ENCODE measurements around the gene FMN2.
"Not testable (repeated sequence)": the region's sequence is repeated elsewhere in the genome, so short reads cannot be mapped to it uniquely, and the experiment has no call there.

Gene FMN2

DNA sequence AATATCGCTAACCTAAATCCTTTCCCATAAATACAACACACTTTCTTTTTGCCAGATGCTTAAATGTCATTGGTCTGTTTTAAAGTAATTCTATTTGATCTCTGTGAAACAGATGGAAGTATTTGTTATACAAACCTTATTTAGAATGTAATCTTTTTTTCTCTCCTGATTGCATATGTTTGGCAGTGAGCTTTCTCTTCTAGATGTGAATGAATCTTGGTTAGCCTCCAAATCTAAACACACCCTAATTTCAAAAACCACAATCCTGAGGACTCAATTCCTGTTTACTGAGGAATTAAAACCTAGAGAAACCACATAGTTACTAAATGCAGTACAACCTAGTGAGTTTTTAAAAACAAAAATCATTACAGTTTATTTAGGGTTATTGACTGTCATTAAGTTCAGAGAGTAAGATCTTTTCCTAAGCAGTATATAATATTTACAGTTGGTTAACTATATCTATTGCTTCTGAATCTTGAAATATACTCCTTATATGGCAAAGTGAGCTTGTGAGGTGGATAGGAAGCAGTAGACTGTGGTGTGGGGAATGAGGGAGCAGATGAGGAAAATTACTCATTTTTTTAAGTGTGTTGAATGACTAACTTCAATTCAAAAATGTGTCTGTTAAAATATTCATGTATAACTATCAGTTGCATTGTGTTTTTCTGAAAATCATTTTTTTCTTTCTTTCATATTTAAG lies 218.7 kb downstream of the FMN2 start:
- Histone ChIP-seq H3K27me3 (replicated peaks; ENCODE audit: control insufficient read depth, insufficient read depth, low read length, poor library complexity, severe bottlenecking) (no peaks in the 10 kb centered on the region), H3K9me3 (ENCODE audit: control insufficient read depth, low read length) (no peaks in the 10 kb centered on the region), H3K27ac (ENCODE audit: insufficient read depth, low read length, poor library complexity, severe bottlenecking) (no peak overlapping the region), H3K4me3 (ENCODE audit: insufficient read depth, low read depth, low read length, poor library complexity, severe bottlenecking) (no peak overlapping the region), H3K4me1 (ENCODE audit: control insufficient read depth, insufficient read depth, low read length, poor library complexity, severe bottlenecking) (no peaks in the 10 kb centered on the region), H3K36me3 (ENCODE audit: control insufficient read depth, insufficient read depth, low read length) (no peaks in the 10 kb centered on the region)
- DNase-seq, result no peak

DNA sequence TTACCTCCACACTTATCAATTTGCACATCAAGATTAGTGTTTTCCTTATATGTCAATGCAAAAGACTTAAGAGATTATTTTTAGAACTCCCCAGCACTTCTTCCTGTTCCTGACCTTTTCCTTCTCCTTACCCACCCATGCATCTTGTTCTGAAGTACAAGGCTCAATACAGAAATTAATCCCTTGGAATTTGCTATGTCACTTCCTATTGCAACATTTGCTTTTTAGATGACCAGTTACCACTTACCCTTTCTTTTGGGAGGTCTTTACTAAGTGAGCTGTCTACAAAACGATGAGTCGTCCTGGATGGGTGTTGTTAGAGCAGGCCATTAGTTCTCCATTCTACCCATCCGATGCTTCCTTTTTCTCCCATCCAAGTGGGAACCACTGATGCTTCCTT lies 221.2 kb downstream of the FMN2 start:
- Histone ChIP-seq H3K36me3 (ENCODE audit: control insufficient read depth, insufficient read depth, low read length) (no peaks in the 10 kb centered on the region), H3K27ac (ENCODE audit: insufficient read depth, low read length, poor library complexity, severe bottlenecking) (no peak overlapping the region), H3K9me3 (ENCODE audit: control insufficient read depth, low read length) (no peaks in the 10 kb centered on the region), H3K27me3 (replicated peaks; ENCODE audit: control insufficient read depth, insufficient read depth, low read length, poor library complexity, severe bottlenecking) (no peaks in the 10 kb centered on the region), H3K4me1 (ENCODE audit: control insufficient read depth, insufficient read depth, low read length, poor library complexity, severe bottlenecking) (no peaks in the 10 kb centered on the region), H3K4me3 (ENCODE audit: insufficient read depth, low read depth, low read length, poor library complexity, severe bottlenecking) (no peak overlapping the region)
- DNase-seq, result no peak

DNA sequence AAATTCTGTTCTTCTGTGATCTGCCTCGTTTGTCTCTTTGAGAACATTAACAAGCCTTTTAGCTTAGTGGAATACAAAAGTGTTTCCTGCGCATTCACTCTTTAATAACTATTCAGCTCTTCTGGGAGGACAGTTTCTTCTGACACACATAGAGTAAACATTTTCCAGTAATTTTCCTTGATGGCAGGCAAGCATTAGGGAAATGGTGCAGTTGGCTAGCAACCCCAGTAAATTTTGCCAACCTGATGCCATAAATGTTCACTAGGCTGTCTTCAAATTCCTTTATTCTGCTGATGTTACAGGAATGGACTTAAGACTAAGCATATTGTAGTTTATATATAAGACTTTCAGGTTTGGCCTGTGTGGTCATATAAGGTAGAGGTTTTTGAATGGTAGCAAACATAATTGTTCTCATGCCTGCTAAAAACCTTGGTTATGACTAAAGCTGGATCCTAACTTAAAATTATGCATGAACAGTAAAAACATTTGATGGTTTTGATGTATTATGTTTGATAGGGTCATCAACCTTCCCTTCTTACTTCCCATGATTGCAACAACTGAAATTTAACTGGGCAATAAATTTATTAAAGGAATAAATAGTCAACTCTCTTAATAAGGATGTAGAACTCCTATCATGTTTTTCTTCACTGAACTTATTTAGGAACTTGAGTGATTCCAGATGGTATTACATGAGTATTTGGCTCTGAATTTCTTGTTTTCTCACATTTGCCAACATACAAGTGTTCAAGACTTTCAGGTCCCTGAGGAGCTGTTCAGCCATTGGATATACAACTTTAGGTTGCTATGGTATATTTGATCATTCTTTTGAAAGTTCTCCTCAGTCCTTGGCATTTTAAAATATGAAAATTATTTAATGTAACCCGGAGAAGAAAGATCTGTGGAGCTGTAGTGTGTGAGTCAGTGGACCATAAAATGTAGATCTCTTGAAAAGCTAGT lies 223.4 kb downstream of the FMN2 start:
- Histone ChIP-seq H3K27ac (ENCODE audit: insufficient read depth, low read length, poor library complexity, severe bottlenecking) (no peak overlapping the region), H3K9me3 (ENCODE audit: control insufficient read depth, low read length) (no peaks in the 10 kb centered on the region), H3K36me3 (ENCODE audit: control insufficient read depth, insufficient read depth, low read length) (no peaks in the 10 kb centered on the region), H3K4me1 (ENCODE audit: control insufficient read depth, insufficient read depth, low read length, poor library complexity, severe bottlenecking) (no peaks in the 10 kb centered on the region), H3K4me3 (ENCODE audit: insufficient read depth, low read depth, low read length, poor library complexity, severe bottlenecking) (no peak overlapping the region), H3K27me3 (replicated peaks; ENCODE audit: control insufficient read depth, insufficient read depth, low read length, poor library complexity, severe bottlenecking) (no peaks in the 10 kb centered on the region)
- no peak for DNase-seq

DNA sequence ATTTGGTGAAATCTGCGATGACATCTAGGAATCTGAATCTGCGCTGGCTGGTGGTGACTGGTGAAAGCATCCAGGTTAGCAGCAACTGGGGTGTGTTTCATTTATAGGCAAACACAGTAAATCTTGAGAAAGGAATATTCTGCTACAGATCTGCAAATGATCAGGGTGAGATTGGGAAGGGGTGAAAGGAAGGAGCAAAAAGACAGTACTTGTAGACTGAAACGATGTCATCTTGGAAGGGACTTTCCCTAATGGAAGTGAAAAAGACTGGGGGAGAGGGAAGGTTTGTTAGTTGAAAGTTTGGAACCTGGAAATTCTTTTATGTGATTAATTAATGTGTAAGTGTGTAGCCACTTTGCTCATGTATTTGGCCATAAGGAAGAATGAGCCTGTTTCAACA lies 228.3 kb downstream of the FMN2 start:
- H3K27ac ChIP-seq (ENCODE audit: insufficient read depth, low read length, poor library complexity, severe bottlenecking), result no peak overlapping the region

DNA sequence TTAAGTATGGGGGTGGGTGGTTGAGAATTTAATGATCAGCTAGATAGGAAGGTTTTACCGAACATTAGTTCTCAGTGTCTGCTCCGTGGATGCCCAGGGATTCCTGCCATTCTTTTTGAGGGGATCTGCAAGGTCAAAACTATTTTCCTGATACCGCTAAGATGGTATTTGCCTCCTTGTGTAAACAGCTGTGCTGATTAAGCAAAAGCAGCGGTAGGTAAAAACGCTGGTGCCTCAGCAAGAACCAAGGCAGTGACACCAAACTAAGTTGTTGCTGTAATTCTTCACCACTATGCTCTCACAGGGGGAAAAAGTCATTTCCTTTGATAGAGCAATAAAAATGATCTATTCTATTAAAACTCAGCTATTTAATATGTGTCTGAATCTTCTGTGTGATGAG lies 229.0 kb downstream of the FMN2 start:
- no peaks in the 10 kb centered on the region for H3K27me3 ChIP-seq (replicated peaks; ENCODE audit: control insufficient read depth, insufficient read depth, low read length, poor library complexity, severe bottlenecking)
- H3K4me1 ChIP-seq (ENCODE audit: control insufficient read depth, insufficient read depth, low read length, poor library complexity, severe bottlenecking), result no peaks in the 10 kb centered on the region
- no peaks in the 10 kb centered on the region for H3K36me3 ChIP-seq (ENCODE audit: control insufficient read depth, insufficient read depth, low read length)
- H3K9me3 ChIP-seq (ENCODE audit: control insufficient read depth, low read length), result no peaks in the 10 kb centered on the region
- H3K4me3 ChIP-seq (ENCODE audit: insufficient read depth, low read depth, low read length, poor library complexity, severe bottlenecking), result no peak overlapping the region
- DNase-seq, result no peak
- no peak overlapping the region for H3K27ac ChIP-seq (ENCODE audit: insufficient read depth, low read length, poor library complexity, severe bottlenecking)

More for the DNA sequence above, 228.3 kb downstream of the FMN2 start:
- H3K9me3 ChIP-seq (ENCODE audit: control insufficient read depth, low read length), result no peaks in the 10 kb centered on the region
- no peak for DNase-seq
- no peaks in the 10 kb centered on the region for H3K36me3 ChIP-seq (ENCODE audit: control insufficient read depth, insufficient read depth, low read length)
- no peaks in the 10 kb centered on the region for H3K4me1 ChIP-seq (ENCODE audit: control insufficient read depth, insufficient read depth, low read length, poor library complexity, severe bottlenecking)
- H3K27me3 ChIP-seq (replicated peaks; ENCODE audit: control insufficient read depth, insufficient read depth, low read length, poor library complexity, severe bottlenecking), result no peaks in the 10 kb centered on the region
- H3K4me3 ChIP-seq (ENCODE audit: insufficient read depth, low read depth, low read length, poor library complexity, severe bottlenecking), result no peak overlapping the region

DNA sequence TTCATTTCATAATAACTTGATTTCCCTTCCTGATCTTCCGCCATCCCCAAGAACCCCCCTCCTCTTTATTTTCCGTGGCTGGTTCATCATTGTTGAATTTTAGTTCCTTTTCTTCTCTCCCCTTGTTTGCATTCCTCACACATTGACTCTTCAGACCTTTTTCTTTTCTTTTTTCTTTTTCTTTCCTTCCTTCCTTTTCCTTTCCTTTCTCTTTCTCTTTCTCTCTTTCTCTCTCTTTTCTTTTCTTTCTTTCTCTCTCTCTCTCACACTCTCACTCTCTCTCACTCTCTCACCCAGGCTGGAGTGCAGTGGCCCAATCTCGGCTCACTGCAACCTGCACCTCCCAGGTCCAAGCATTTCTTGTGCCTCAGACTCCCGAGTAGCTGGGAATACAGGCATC lies 231.3 kb downstream of the FMN2 start:
- H3K36me3 ChIP-seq (ENCODE audit: control insufficient read depth, insufficient read depth, low read length), result no peaks in the 10 kb centered on the region
- no peak overlapping the region for H3K27ac ChIP-seq (ENCODE audit: insufficient read depth, low read length, poor library complexity, severe bottlenecking)
- H3K4me3 ChIP-seq (ENCODE audit: insufficient read depth, low read depth, low read length, poor library complexity, severe bottlenecking), result no peak overlapping the region
- H3K4me1 ChIP-seq (ENCODE audit: control insufficient read depth, insufficient read depth, low read length, poor library complexity, severe bottlenecking), result no peaks in the 10 kb centered on the region
- H3K9me3 ChIP-seq (ENCODE audit: control insufficient read depth, low read length), result no peaks in the 10 kb centered on the region
- no peaks in the 10 kb centered on the region for H3K27me3 ChIP-seq (replicated peaks; ENCODE audit: control insufficient read depth, insufficient read depth, low read length, poor library complexity, severe bottlenecking)
- DNase-seq, result no peak

DNA sequence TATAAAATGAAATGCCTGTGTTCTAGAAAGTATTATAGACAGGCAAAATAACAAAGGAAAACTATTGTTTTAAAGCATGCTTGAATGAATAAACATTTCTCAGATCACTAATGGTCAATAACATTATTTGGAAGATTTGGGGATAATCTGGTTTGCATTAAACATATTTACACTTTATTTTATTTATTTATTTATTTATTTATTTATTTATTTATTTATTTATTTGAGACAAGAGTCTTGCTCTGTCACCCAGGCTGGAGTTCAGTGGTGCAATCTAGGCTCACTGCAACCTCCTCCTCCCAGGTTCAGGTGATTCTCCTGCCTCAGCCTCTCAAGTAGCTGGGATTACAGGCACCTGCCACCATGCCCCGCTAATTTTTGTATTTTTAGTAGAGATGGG lies 236.7 kb downstream of the FMN2 start:
- not testable (repeated sequence) for H3K27me3 ChIP-seq (replicated peaks; ENCODE audit: control insufficient read depth, insufficient read depth, low read length, poor library complexity, severe bottlenecking); H3K4me3 ChIP-seq (ENCODE audit: insufficient read depth, low read depth, low read length, poor library complexity, severe bottlenecking); H3K4me1 ChIP-seq (ENCODE audit: control insufficient read depth, insufficient read depth, low read length, poor library complexity, severe bottlenecking); H3K36me3 ChIP-seq (ENCODE audit: control insufficient read depth, insufficient read depth, low read length); H3K9me3 ChIP-seq (ENCODE audit: control insufficient read depth, low read length); DNase-seq; H3K27ac ChIP-seq (ENCODE audit: insufficient read depth, low read length, poor library complexity, severe bottlenecking)

DNA sequence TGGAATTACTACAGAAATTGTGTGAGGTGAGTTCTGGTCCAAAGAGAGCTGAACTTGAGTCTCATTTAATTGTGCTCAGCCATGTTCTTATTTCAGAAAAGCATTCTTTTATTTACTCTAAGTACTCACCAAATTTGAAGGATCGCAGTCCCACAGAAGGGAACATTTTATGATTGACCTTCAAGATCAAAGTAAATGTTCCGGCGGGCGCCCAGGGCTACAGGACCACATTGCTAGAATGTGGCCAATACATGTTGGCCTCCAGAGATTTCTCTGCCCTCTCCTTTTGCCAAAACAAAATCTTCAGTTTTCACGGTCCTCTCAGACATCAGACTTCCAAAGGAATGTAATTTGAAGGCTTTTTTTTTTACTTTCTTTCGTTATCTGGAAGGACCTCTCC lies 237.8 kb downstream of the FMN2 start:
- Histone ChIP-seq H3K27ac (ENCODE audit: insufficient read depth, low read length, poor library complexity, severe bottlenecking) (no peak overlapping the region), H3K9me3 (ENCODE audit: control insufficient read depth, low read length) (no peaks in the 10 kb centered on the region), H3K27me3 (replicated peaks; ENCODE audit: control insufficient read depth, insufficient read depth, low read length, poor library complexity, severe bottlenecking) (no peaks in the 10 kb centered on the region), H3K36me3 (ENCODE audit: control insufficient read depth, insufficient read depth, low read length) (no peaks in the 10 kb centered on the region), H3K4me1 (ENCODE audit: control insufficient read depth, insufficient read depth, low read length, poor library complexity, severe bottlenecking) (no peaks in the 10 kb centered on the region), H3K4me3 (ENCODE audit: insufficient read depth, low read depth, low read length, poor library complexity, severe bottlenecking) (no peak overlapping the region)
- no peak for DNase-seq

DNA sequence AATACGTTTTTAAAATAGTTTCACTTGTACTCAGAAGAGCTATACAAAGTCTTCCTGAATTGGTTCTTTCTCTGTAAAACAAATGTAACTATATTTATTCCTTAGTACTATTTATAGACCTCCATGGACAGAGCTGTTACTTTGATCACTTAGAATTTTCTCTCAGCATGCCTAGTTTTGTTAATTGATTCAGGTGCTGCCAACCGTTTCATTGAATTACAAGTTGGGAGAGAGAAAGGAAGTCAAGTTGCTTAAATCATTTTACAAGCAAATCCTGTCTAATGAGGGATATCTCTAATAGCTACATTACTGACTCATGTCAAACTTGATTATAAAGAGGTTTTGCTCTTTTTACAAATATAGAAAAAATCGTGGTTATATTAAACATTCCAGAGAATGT lies 241.0 kb downstream of the FMN2 start:
- Histone ChIP-seq H3K9me3 (ENCODE audit: control insufficient read depth, low read length) (no peaks in the 10 kb centered on the region), H3K36me3 (ENCODE audit: control insufficient read depth, insufficient read depth, low read length) (no peaks in the 10 kb centered on the region), H3K4me1 (ENCODE audit: control insufficient read depth, insufficient read depth, low read length, poor library complexity, severe bottlenecking) (no peaks in the 10 kb centered on the region), H3K27me3 (replicated peaks; ENCODE audit: control insufficient read depth, insufficient read depth, low read length, poor library complexity, severe bottlenecking) (no peaks in the 10 kb centered on the region), H3K27ac (ENCODE audit: insufficient read depth, low read length, poor library complexity, severe bottlenecking) (no peak overlapping the region), H3K4me3 (ENCODE audit: insufficient read depth, low read depth, low read length, poor library complexity, severe bottlenecking) (no peak overlapping the region)
- no peak for DNase-seq

DNA sequence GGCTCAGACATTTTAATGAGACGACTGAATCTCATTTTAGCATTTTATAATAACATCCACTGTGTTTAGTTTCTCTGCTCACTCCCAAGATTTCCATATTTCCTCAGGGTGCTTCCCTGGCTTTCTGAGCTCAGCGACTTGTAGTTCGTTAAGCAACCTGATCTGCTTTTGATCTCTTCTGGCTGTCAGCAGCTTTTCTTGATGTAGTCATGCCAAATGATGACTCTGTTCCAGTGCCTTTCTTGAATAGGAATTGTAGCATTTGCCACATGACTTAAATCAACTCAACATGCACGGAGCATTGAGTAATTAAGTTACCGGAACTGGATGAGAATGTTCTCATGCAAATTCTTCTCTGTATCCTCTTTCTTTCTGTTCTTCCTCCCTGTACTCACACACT lies 246.1 kb downstream of the FMN2 start:
- Histone ChIP-seq H3K27ac (ENCODE audit: insufficient read depth, low read length, poor library complexity, severe bottlenecking) (no peak overlapping the region), H3K27me3 (replicated peaks; ENCODE audit: control insufficient read depth, insufficient read depth, low read length, poor library complexity, severe bottlenecking) (no peaks in the 10 kb centered on the region), H3K9me3 (ENCODE audit: control insufficient read depth, low read length) (no peaks in the 10 kb centered on the region), H3K4me3 (ENCODE audit: insufficient read depth, low read depth, low read length, poor library complexity, severe bottlenecking) (no peak overlapping the region), H3K36me3 (ENCODE audit: control insufficient read depth, insufficient read depth, low read length) (no peaks in the 10 kb centered on the region), H3K4me1 (ENCODE audit: control insufficient read depth, insufficient read depth, low read length, poor library complexity, severe bottlenecking) (no peaks in the 10 kb centered on the region)
- DNase-seq, result no peak
